Stomach (tissue), 9 donors: ENCODE data around the gene FMN1. TPM values are rescaled to one million over a fixed set of nuclear protein-coding genes. Genes with fewer than 3 reads are reported as not detected.

Experiments used
- DNase-seq, 2 donors: peaks; one replicate each; pipeline versions ENCODE4 v3.0.0 to v3.0.0-alpha.2; 2013 to 2019
- H3K27ac ChIP-seq, 5 donors: fragments of 200-600 bp in 4 of 5; sonication (generic) in 4 of 5; one replicate each; pipeline ENCODE4 v1.5.1; 2013 to 2019; ENCODE audit warnings: mild to moderate bottlenecking in 1 of 5, moderate library complexity in 1 of 5
- H3K27me3 ChIP-seq, 3 donors: fragments of 200-600 bp; sonication (generic); one replicate each; pipeline ENCODE4 v1.5.1; 2017 to 2019; ENCODE audit warnings: mixed run types in 1 of 3
- H3K36me3 ChIP-seq, 4 donors: fragments of 200-600 bp; sonication (generic); 1 replicate in 3 of 4; 2 replicates in 1 of 4; pipeline ENCODE4 v1.5.1; 2016 to 2019
- H3K4me1 ChIP-seq, 4 donors: fragments of 200-600 bp; sonication (generic); one replicate each; pipeline ENCODE4 v1.5.1; 2016 to 2019
- H3K4me3 ChIP-seq, 4 donors: fragments of 200-600 bp; sonication (generic) in 3 of 4; one replicate each; pipeline ENCODE4 v1.5.1; 2016 to 2019; ENCODE audit warnings: mild to moderate bottlenecking in 1 of 4
- H3K9me3 ChIP-seq, 4 donors: fragments of 200-600 bp; sonication (generic); one replicate each; pipeline ENCODE4 v1.5.1; 2016 to 2019
- CTCF ChIP-seq, 7 experiments: fragments of 450-650 bp in 4 of 7; fragments of 200-600 bp in 3 of 7; sonication (generic) in 3 of 7; IDR thresholded peaks; one replicate each; pipeline ENCODE4 v1.5.1; 2016 to 2019; ENCODE audit warnings: antibody characterized with exemption in 7 of 7, control low read depth in 2 of 7, mild to moderate bottlenecking in 1 of 7
- EP300 ChIP-seq: sonication (generic); formaldehyde crosslinking; IDR thresholded peaks from one replicate; pipeline ENCODE4 v1.6.1; 2017; ENCODE audit warnings: antibody characterized with exemption
- POLR2A ChIP-seq, 4 donors: fragments of 450-650 bp; IDR thresholded peaks; one replicate each; pipeline ENCODE4 v1.6.1; 2016; ENCODE audit warnings: antibody characterized with exemption in 4 of 4, control low read depth in 2 of 4, mild to moderate bottlenecking in 1 of 4, moderate library complexity in 1 of 4
- POLR2AphosphoS5 ChIP-seq, 3 donors: sonication (generic); formaldehyde crosslinking; IDR thresholded peaks; one replicate each; pipeline ENCODE4 v1.6.1; 2016; ENCODE audit warnings: antibody characterized with exemption in 3 of 3
- WGBS, 5 donors: extraction: QIAGEN DNeasy Blood & Tissue Kit in 3 of 5; methylation state at CpG; one replicate each; pipeline versions ENCODE4 v1.1.5 to v1.1.7; 2013 to 2018; 5-methylcytosine and 5-hydroxymethylcytosine counted together
- intact Hi-C: fragments of 100-400 bp; cut with DNase I; formaldehyde crosslinking; loops from one replicate; pipeline ENCODE4 v1.15.1; 2023; ENCODE audit warnings: low total_unique reads
- polyA plus RNA-seq, 3 donors: library from polyadenylated mRNA; stranded (reverse); fragments of 200-250 nt; gene quantifications; one replicate each; pipeline ENCODE4 v1.2.3, GENCODE V29; 2013
- total RNA-seq, 5 donors: library from RNA; depleted of rRNA; stranded (reverse); fragments of >200 nt; gene quantifications; one replicate each; pipeline versions ENCODE4 v1.1.0 to v1.2.3, GENCODE V29; 2014 to 2016
- donor health status: healthy with polysubstance abuse.
- donor health status: Bipolar disorder and iron deficiency.
- donor health status: healthy.

FMN1 gene
- total and polyA plus RNA-seq, 8 donors: 0.40 to 58.0 (median 22.9) TPM

- no peaks in the 10 kb centered on the region for H3K36me3 ChIP-seq
- DNase-seq: peak in 1 of 2 donors; percentile 72
- no peaks in the 10 kb centered on the region for H3K9me3 ChIP-seq
- no peaks in the 10 kb centered on the region for H3K27me3 ChIP-seq
- intact Hi-C loops: loop anchor here (10.0 kb wide), 2 partner anchors 154 to 334 kb away; no protein-coding TSS in a partner anchor
- H3K4me1 ChIP-seq: peaks cover 0 to 18% (median 3%) of the 10 kb centered on the region in 4 donors
- peak overlapping the region in 1 of 5 donors; percentile 60 for H3K27ac ChIP-seq
- no peak overlapping the region for H3K4me3 ChIP-seq
- no peak for TF ChIP-seq POLR2A (IDR thresholded peaks at IDR 0.05)
- TF ChIP-seq CTCF (IDR thresholded peaks at IDR 0.05): no peak
- no peak for TF ChIP-seq POLR2AphosphoS5 (IDR thresholded peaks at IDR 0.05)
- no peak for TF ChIP-seq EP300
- 77 to 86% (median 84%) methylated on average over 4 of the region's 4 CpGs for WGBS, 5 donors
Observed at GRCh38 chr15:32998979-32999672, 195.4 kb downstream of the FMN1 start.

GRCh38 chr15:32998182-32998581, 196.3 kb downstream of the FMN1 start:
- 85 to 98% (median 94%) methylated on average over 1 of the region's 1 CpG for WGBS, 5 donors
- Histone ChIP-seq H3K4me1 (peaks cover 0 to 18% (median 3%) of the 10 kb centered on the region in 4 donors), H3K9me3 (no peaks in the 10 kb centered on the region), H3K4me3 (no peak overlapping the region), H3K27me3 (no peaks in the 10 kb centered on the region), H3K36me3 (no peaks in the 10 kb centered on the region), H3K27ac (no peak overlapping the region)
- intact Hi-C loops: loop anchor here (10.0 kb wide), 2 partner anchors 153 to 333 kb away; no protein-coding TSS in a partner anchor
- DNase-seq: no peak
- no peak for TF ChIP-seq POLR2AphosphoS5 (IDR thresholded peaks at IDR 0.05)
- no peak for TF ChIP-seq CTCF (IDR thresholded peaks at IDR 0.05)
- no peak for TF ChIP-seq EP300
- no peak for TF ChIP-seq POLR2A (IDR thresholded peaks at IDR 0.05)

GRCh38 chr15:32994810-32995424, 199.6 kb downstream of the FMN1 start:
- Histone ChIP-seq H3K36me3 (no peaks in the 10 kb centered on the region), H3K9me3 (no peaks in the 10 kb centered on the region), H3K4me3 (no peak overlapping the region), H3K27me3 (no peaks in the 10 kb centered on the region), H3K4me1 (peaks cover 0 to 18% (median 3%) of the 10 kb centered on the region in 4 donors), H3K27ac (no peak overlapping the region)
- intact Hi-C loops: loop anchor here (10.0 kb wide), 2 partner anchors 150 to 330 kb away; no protein-coding TSS in a partner anchor
- WGBS, 5 donors: 93 to 100% (median 97%) methylated on average over 1 of the region's 1 CpG
- DNase-seq: peak in 1 of 2 donors; percentile 70
- TF ChIP-seq CTCF (IDR thresholded peaks at IDR 0.05) (peak in 5 of 7 experiments; percentile 27 to 61 (median 55)), POLR2A (IDR thresholded peaks at IDR 0.05) (no peak), EP300 (no peak), POLR2AphosphoS5 (IDR thresholded peaks at IDR 0.05) (no peak)

- H3K9me3 ChIP-seq: no peaks in the 10 kb centered on the region
- no peaks in the 10 kb centered on the region for H3K36me3 ChIP-seq
- no peak overlapping the region for H3K4me3 ChIP-seq
- peaks cover 0 to 18% (median 3%) of the 10 kb centered on the region in 4 donors for H3K4me1 ChIP-seq
- intact Hi-C loops: loop anchor here (10.0 kb wide), 2 partner anchors 148 to 328 kb away; no protein-coding TSS in a partner anchor
- no peaks in the 10 kb centered on the region for H3K27me3 ChIP-seq
- TF ChIP-seq CTCF (IDR thresholded peaks at IDR 0.05) (peak in 1 of 7 experiments; percentile 13), EP300 (no peak), POLR2AphosphoS5 (IDR thresholded peaks at IDR 0.05) (no peak), POLR2A (IDR thresholded peaks at IDR 0.05) (no peak)
- no peak overlapping the region for H3K27ac ChIP-seq
- DNase-seq: no peak
Observed at GRCh38 chr15:32993285-32993684, 201.2 kb downstream of the FMN1 start.
